K562 (cell line): ENCODE results near the gene IKZF3. TPM values are rescaled to one million over a fixed set of nuclear protein-coding genes. Genes with fewer than 3 reads are reported as not detected.
A peak's percentile ranks its signal among the peaks of the same experiment; 100 is the strongest.

ENCODE experiments used
- BDP1 ChIP-seq: IDR thresholded peaks from 3 replicates; pipeline ENCODE4 v1.6.1; 2011; ENCODE audit not compliant: insufficient read length, insufficient read depth
- CTCF ChIP-seq, 3 experiments: IDR thresholded peaks in 2 of 3; conservative IDR thresholded peaks in 1 of 3; 2 replicates each; pipeline ENCODE4 v1.5.1; 2011 to 2012; ENCODE audit warnings: low read length in 3 of 3, mild to moderate bottlenecking in 3 of 3, control low read depth in 2 of 3, improper control_type of control experiment in 1 of 3, inconsistent platforms in 1 of 3, low read depth in 1 of 3, mixed read lengths in 1 of 3, moderate library complexity in 1 of 3; ENCODE audit not compliant: insufficient read depth in 2 of 3
- FOXJ3 ChIP-seq: sonication (generic); formaldehyde crosslinking; IDR thresholded peaks from 2 replicates; pipeline ENCODE4 v1.4.0; 2020; ENCODE audit warnings: mild to moderate bottlenecking, missing genetic modification reagents
- HEY1 ChIP-seq: fragments of 250-450 bp; sonication (Bioruptor Pico); IDR thresholded peaks from 2 replicates; pipeline ENCODE4 v1.5.0; 2020; ENCODE audit warnings: mild to moderate bottlenecking, moderate library complexity, borderline replicate concordance
- KAT7 ChIP-seq: sonication (generic); formaldehyde crosslinking; IDR thresholded peaks from 2 replicates; pipeline ENCODE4 v1.8.0; 2022; ENCODE audit warnings: missing genetic modification reagents, mild to moderate bottlenecking, borderline replicate concordance
- KDM2B ChIP-seq: fragments of 250-450 bp; sonication (Bioruptor Pico); IDR thresholded peaks from 2 replicates; pipeline ENCODE4 v1.8.0; 2021; ENCODE audit warnings: mild to moderate bottlenecking, moderate library complexity
- POLR2AphosphoS5 ChIP-seq: IDR thresholded peaks from 2 replicates; pipeline ENCODE4 v1.6.1; 2011; ENCODE audit warnings: mild to moderate bottlenecking, low read depth, low read length, moderate library complexity; ENCODE audit not compliant: control insufficient read depth, insufficient read depth
- STAG1 ChIP-seq: sonication (generic); formaldehyde crosslinking; IDR thresholded peaks from 2 replicates; pipeline ENCODE4 v1.5.0; 2020; ENCODE audit warnings: missing genetic modification reagents, borderline replicate concordance
- TAF15 ChIP-seq: fragments of 200-400 bp; formaldehyde crosslinking; IDR thresholded peaks from 2 replicates; pipeline ENCODE4 v1.6.1; 2017; ENCODE audit warnings: mild to moderate bottlenecking, low read depth, low read length, moderate library complexity
- ZBTB17 ChIP-seq: fragments of 450-650 bp; formaldehyde crosslinking; IDR thresholded peaks from 2 replicates; pipeline ENCODE4 v1.4.0; 2020; ENCODE audit warnings: mild to moderate bottlenecking
- polyA plus RNA-seq, 8 experiments: library from polyadenylated mRNA; depleted of rRNA in 4 of 8; stranded (reverse) in 5 of 8; unstranded in 3 of 8; fragments of >200 nt; fragmentation: Nextera tagmentation in 2 of 8; fragmentation: Illumina TruSeq in 1 of 8; extraction: Ambion mirVana in 2 of 8; extraction: Trizol in 1 of 8; gene quantifications; 2 replicates each; pipeline versions ENCODE4 v1.2.1 to v1.2.3, GENCODE V29; 2011 to 2014; ENCODE audit warnings: inconsistent platforms in 1 of 8, missing spikeins in 1 of 8
- total RNA-seq, 7 experiments: library from RNA; depleted of rRNA in 6 of 7; stranded (reverse); fragments of >200 nt in 6 of 7; fragmentation: Illumina TruSeq in 2 of 7; extraction: Trizol in 2 of 7; gene quantifications; 2 replicates each; pipeline versions ENCODE4 v1.2.1 to v1.2.3, GENCODE V29; 2011 to 2021; ENCODE audit warnings: low replicate concordance in 1 of 7
- TF ChIP-seq, protein P1 (sequence below), 2 experiments: fragments of 450-650 bp in 1 of 2; sonication (generic) in 1 of 2; formaldehyde crosslinking in 1 of 2; IDR thresholded peaks; 2 replicates each; pipeline versions ENCODE4 v1.7.1 to v1.9.0; 2016 to 2022; ENCODE audit warnings: inconsistent platforms in 1 of 2, mild to moderate bottlenecking in 1 of 2, missing genetic modification reagents in 1 of 2
- TF ChIP-seq, protein P2 (sequence below): sonication (generic); formaldehyde crosslinking; IDR thresholded peaks from 2 replicates; pipeline ENCODE4 v1.5.0; 2020; ENCODE audit warnings: missing genetic modification reagents

Gene IKZF3
- total and polyA plus RNA-seq, 9 of the 15 experiments (the other 6 are each of a cell fraction or from before 2014, with no cell fraction given) = 0.06 to 1.6 (median 0.62) TPM

- TF ChIP-seq, protein P1, sequence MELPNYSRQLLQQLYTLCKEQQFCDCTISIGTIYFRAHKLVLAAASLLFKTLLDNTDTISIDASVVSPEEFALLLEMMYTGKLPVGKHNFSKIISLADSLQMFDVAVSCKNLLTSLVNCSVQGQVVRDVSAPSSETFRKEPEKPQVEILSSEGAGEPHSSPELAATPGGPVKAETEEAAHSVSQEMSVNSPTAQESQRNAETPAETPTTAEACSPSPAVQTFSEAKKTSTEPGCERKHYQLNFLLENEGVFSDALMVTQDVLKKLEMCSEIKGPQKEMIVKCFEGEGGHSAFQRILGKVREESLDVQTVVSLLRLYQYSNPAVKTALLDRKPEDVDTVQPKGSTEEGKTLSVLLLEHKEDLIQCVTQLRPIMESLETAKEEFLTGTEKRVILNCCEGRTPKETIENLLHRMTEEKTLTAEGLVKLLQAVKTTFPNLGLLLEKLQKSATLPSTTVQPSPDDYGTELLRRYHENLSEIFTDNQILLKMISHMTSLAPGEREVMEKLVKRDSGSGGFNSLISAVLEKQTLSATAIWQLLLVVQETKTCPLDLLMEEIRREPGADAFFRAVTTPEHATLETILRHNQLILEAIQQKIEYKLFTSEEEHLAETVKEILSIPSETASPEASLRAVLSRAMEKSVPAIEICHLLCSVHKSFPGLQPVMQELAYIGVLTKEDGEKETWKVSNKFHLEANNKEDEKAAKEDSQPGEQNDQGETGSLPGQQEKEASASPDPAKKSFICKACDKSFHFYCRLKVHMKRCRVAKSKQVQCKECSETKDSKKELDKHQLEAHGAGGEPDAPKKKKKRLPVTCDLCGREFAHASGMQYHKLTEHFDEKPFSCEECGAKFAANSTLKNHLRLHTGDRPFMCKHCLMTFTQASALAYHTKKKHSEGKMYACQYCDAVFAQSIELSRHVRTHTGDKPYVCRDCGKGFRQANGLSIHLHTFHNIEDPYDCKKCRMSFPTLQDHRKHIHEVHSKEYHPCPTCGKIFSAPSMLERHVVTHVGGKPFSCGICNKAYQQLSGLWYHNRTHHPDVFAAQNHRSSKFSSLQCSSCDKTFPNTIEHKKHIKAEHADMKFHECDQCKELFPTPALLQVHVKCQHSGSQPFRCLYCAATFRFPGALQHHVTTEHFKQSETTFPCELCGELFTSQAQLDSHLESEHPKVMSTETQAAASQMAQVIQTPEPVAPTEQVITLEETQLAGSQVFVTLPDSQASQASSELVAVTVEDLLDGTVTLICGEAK (IDR thresholded peaks at IDR 0.05) = peak; percentile 50; the same call in 1 of the 2 replicates
- TF ChIP-seq, protein P1 (CRISPR knock-in tag; IDR thresholded peaks at IDR 0.05) = no peak
- TF ChIP-seq BDP1 (no peak), CTCF (IDR thresholded peaks at IDR 0.05 in 2 of 3, conservative IDR thresholded peaks at IDR 0.05 in 1 of 3; ENCODE audit: insufficient read depth in 2 of 3, low read depth in 1 of 3, low read length in 3 of 3) (no peak), TAF15 (no peak), POLR2AphosphoS5 (peak; percentile 50; the same call in 1 of the 2 replicates), ZBTB17 (CRISPR knock-in tag) (no peak), KDM2B (CRISPR knock-in tag) (no peak), STAG1 (CRISPR knock-in tag) (no peak), HEY1 (CRISPR knock-in tag) (no peak), KAT7 (CRISPR knock-in tag) (no peak), FOXJ3 (CRISPR knock-in tag) (no peak)
- TF ChIP-seq, protein P2, sequence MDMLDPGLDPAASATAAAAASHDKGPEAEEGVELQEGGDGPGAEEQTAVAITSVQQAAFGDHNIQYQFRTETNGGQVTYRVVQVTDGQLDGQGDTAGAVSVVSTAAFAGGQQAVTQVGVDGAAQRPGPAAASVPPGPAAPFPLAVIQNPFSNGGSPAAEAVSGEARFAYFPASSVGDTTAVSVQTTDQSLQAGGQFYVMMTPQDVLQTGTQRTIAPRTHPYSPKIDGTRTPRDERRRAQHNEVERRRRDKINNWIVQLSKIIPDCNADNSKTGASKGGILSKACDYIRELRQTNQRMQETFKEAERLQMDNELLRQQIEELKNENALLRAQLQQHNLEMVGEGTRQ = no peak
Measured at GRCh38 chr17:39722965-39723848, 140.9 kb downstream of the IKZF3 start (continued).
